KBM-7 (cell line): ENCODE data around the gene CNGA1.
"Not testable (repeated sequence)": the region's sequence is repeated elsewhere in the genome, so short reads cannot be mapped to it uniquely, and the experiment has no call there.

Experiments used
- DNase-seq: peaks from one replicate; pipeline ENCODE4 v3.0.0-alpha.2; 2015
- in situ Hi-C: fragments of 300-500 bp; cut with MboI; formaldehyde crosslinking; loops from 2 replicates; pipeline ENCODE4 v1.14.3; 2020; ENCODE audit warnings: low sequenced_read_pairs, low pct_unique_long_range_greater_than_20kb, mixed read lengths

CNGA1 gene

GRCh38 chr4:47922436-47923260 is 93.8 kb downstream of the CNGA1 start:
- DNase-seq: peak; percentile 30
- in situ Hi-C loops: not testable (repeated sequence)

- DNase-seq, in situ Hi-C loops: not testable (repeated sequence)
Observed at GRCh38 chr4:47917163-47917562, 99.3 kb downstream of the CNGA1 start.

GRCh38 chr4:47915378-47915777 is 101.1 kb downstream of the CNGA1 start:
- in situ Hi-C loops: no loop called here
- DNase-seq: no peak

GRCh38 chr4:47914926-47915237 is 101.6 kb downstream of the CNGA1 start:
- in situ Hi-C loops: no loop called here
- no peak for DNase-seq

GRCh38 chr4:47914220-47914925 is 102.1 kb downstream of the CNGA1 start, which contains the start of gene NFXL1:
Gene NFXL1, minus strand, starts transcription at chr4:47914583. Its CDS starts 380 bp downstream, at chr4:47914203.
- DNase-seq: peak; percentile 97
- in situ Hi-C loops: no loop called here

- in situ Hi-C loops: no loop called here
Observed at GRCh38 chr4:47913861-47914219, 102.6 kb downstream of the CNGA1 start.

GRCh38 chr4:47913330-47913729 is 103.2 kb downstream of the CNGA1 start:
- DNase-seq: peak; percentile 49

More at GRCh38 chr4:47913861-47914219, 102.6 kb downstream of the CNGA1 start:
- no peak for DNase-seq

GRCh38 chr4:47907089-47907646 is 109.3 kb downstream of the CNGA1 start:
- no peak for DNase-seq
- in situ Hi-C loops: no loop called here

More at GRCh38 chr4:47913330-47913729, 103.2 kb downstream of the CNGA1 start:
- in situ Hi-C loops: no loop called here

- in situ Hi-C loops: no loop called here
- no peak for DNase-seq
Observed at GRCh38 chr4:47899639-47900038, 116.8 kb downstream of the CNGA1 start.

- no peak for DNase-seq
- in situ Hi-C loops: no loop called here
Observed at GRCh38 chr4:47891928-47892327, 124.6 kb downstream of the CNGA1 start.
